ENCODE results near the gene CCDC92. TPM values are rescaled to one million over a fixed set of nuclear protein-coding genes. Genes with fewer than 3 reads are reported as not detected.

The CCDC92 gene
- total and polyA plus RNA-seq, 2 donors from 2014 or later, result 39.3 to 41.4 TPM

GRCh38 chr12:123984903-123985302 lies 12.3 kb upstream of the CCDC92 start:
- Histone ChIP-seq H3K9me3 (ENCODE audit: control insufficient read depth in 2 of 3, insufficient read depth in 1 of 3, low read length in 3 of 3) (no peaks in the 10 kb centered on the region), H3K4me3 (ENCODE audit: low read length in 3 of 3) (no peak overlapping the region), H3K36me3 (ENCODE audit: control insufficient read depth in 2 of 3, insufficient read depth in 3 of 3, low read length in 3 of 3) (peaks cover 3 to 12% (median 4%) of the 10 kb centered on the region in 3 donors), H3K27me3 (ENCODE audit: control insufficient read depth, insufficient read depth, low read length) (no peaks in the 10 kb centered on the region), H3K27ac (ENCODE audit: low read depth in 2 of 2, low read length in 2 of 2) (no peak overlapping the region), H3K9ac (ENCODE audit: low read length in 3 of 3) (no peak overlapping the region), H3K4me1 (ENCODE audit: control insufficient read depth in 2 of 3, insufficient read depth in 2 of 3, low read depth in 1 of 3, low read length in 3 of 3) (peaks cover 0 to 8% (median 6%) of the 10 kb centered on the region in 3 donors)
- FAIRE-seq, result no peak
- DNase-seq, result no peak
- intact Hi-C loops (cut with DNase I), result loop anchor here (10.0 kb wide), 1 partner anchor 80 kb away; no protein-coding TSS in a partner anchor
- TF ChIP-seq CTCF (IDR thresholded peaks at IDR 0.05; ENCODE audit: borderline replicate concordance, extremely low read depth, insufficient read depth), result no peak

GRCh38 chr12:123983822-123984485 lies 11.3 kb upstream of the CCDC92 start:
- H3K4me1 ChIP-seq (ENCODE audit: control insufficient read depth in 2 of 3, insufficient read depth in 2 of 3, low read depth in 1 of 3, low read length in 3 of 3), result peaks cover 0 to 8% (median 0%) of the 10 kb centered on the region in 3 donors
- H3K36me3 ChIP-seq (ENCODE audit: control insufficient read depth in 2 of 3, insufficient read depth in 3 of 3, low read length in 3 of 3), result peaks cover 2 to 8% (median 4%) of the 10 kb centered on the region in 3 donors
- no peaks in the 10 kb centered on the region for H3K27me3 ChIP-seq (ENCODE audit: control insufficient read depth, insufficient read depth, low read length)
- peak; percentile 64 for TF ChIP-seq CTCF (IDR thresholded peaks at IDR 0.05; ENCODE audit: borderline replicate concordance, extremely low read depth, insufficient read depth)
- intact Hi-C loops (cut with DNase I), result loop anchor here (10.0 kb wide), 1 partner anchor 79 kb away; no protein-coding TSS in a partner anchor
- H3K9ac ChIP-seq (ENCODE audit: low read length in 3 of 3), result no peak overlapping the region
- H3K4me3 ChIP-seq (ENCODE audit: low read length in 3 of 3), result no peak overlapping the region
- H3K9me3 ChIP-seq (ENCODE audit: control insufficient read depth in 2 of 3, insufficient read depth in 1 of 3, low read length in 3 of 3), result no peaks in the 10 kb centered on the region
- no peak overlapping the region for H3K27ac ChIP-seq (ENCODE audit: low read depth in 2 of 2, low read length in 2 of 2)
- FAIRE-seq (no peak), DNase-seq (peak in 3 of 5 donors; percentile 31 to 87 (median 75))

GRCh38 chr12:123982269-123982668 lies 9.6 kb upstream of the CCDC92 start:
- H3K27me3 ChIP-seq (ENCODE audit: control insufficient read depth, insufficient read depth, low read length), result no peaks in the 10 kb centered on the region
- no peak overlapping the region for H3K27ac ChIP-seq (ENCODE audit: low read depth in 2 of 2, low read length in 2 of 2)
- H3K36me3 ChIP-seq (ENCODE audit: control insufficient read depth in 2 of 3, insufficient read depth in 3 of 3, low read length in 3 of 3), result peaks cover 0 to 4% (median 0%) of the 10 kb centered on the region in 3 donors
- H3K4me3 ChIP-seq (ENCODE audit: low read length in 3 of 3), result no peak overlapping the region
- no peaks in the 10 kb centered on the region for H3K9me3 ChIP-seq (ENCODE audit: control insufficient read depth in 2 of 3, insufficient read depth in 1 of 3, low read length in 3 of 3)
- H3K4me1 ChIP-seq (ENCODE audit: control insufficient read depth in 2 of 3, insufficient read depth in 2 of 3, low read depth in 1 of 3, low read length in 3 of 3), result peaks cover 0 to 8% (median 0%) of the 10 kb centered on the region in 3 donors
- H3K9ac ChIP-seq (ENCODE audit: low read length in 3 of 3), result no peak overlapping the region
- intact Hi-C loops (cut with DNase I), result loop anchor here (10.0 kb wide), 1 partner anchor 77 kb away; no protein-coding TSS in a partner anchor
- TF ChIP-seq CTCF (IDR thresholded peaks at IDR 0.05; ENCODE audit: borderline replicate concordance, extremely low read depth, insufficient read depth), result no peak
- FAIRE-seq, result no peak
- no peak for DNase-seq

Measured in kidney (tissue), 14 donors.